ENCODE results near the gene BICRA.

Gene BICRA

GRCh38 chr19:47703301-47703700 lies 94.4 kb downstream of the BICRA start:
- TF ChIP-seq CTCF (IDR thresholded peaks at IDR 0.05; ENCODE audit: insufficient read depth, low read length, poor library complexity, severe bottlenecking) (no peak), EZH2phosphoT487 (conservative IDR thresholded peaks at IDR 0.05; ENCODE audit: low read length) (no peak)
- Histone ChIP-seq H3K27me3 (ENCODE audit: low read length) (no peaks in the 10 kb centered on the region), H3F3A (ENCODE audit: insufficient read depth) (no peaks in the 10 kb centered on the region), H3K4me3 (ENCODE audit: insufficient read depth, low read length, poor library complexity, severe bottlenecking) (no peak overlapping the region), H3K9me3 (ENCODE audit: insufficient read depth, low read length) (no peaks in the 10 kb centered on the region), H3K36me3 (ENCODE audit: low read length) (no peaks in the 10 kb centered on the region), H2AFZ (ENCODE audit: low read depth, low read length, severe bottlenecking) (no peak overlapping the region), H3K79me2 (ENCODE audit: insufficient read depth, low read length) (no peaks in the 10 kb centered on the region), H3K27ac (ENCODE audit: low read depth, low read length) (no peak overlapping the region), H4K20me1 (ENCODE audit: low read depth, low read length) (no peaks in the 10 kb centered on the region), H3K4me2 (ENCODE audit: low read depth, low read length, poor library complexity, severe bottlenecking) (no peak overlapping the region), H3K9ac (ENCODE audit: low read length) (no peak overlapping the region), H3K9me2 (replicated peaks; ENCODE audit: insufficient read depth, low read length) (no peaks in the 10 kb centered on the region)

GRCh38 chr19:47704024-47704423 lies 95.1 kb downstream of the BICRA start:
- Histone ChIP-seq H4K20me1 (ENCODE audit: low read depth, low read length) (no peaks in the 10 kb centered on the region), H3K9ac (ENCODE audit: low read length) (no peak overlapping the region), H3F3A (ENCODE audit: insufficient read depth) (no peaks in the 10 kb centered on the region), H3K4me3 (ENCODE audit: insufficient read depth, low read length, poor library complexity, severe bottlenecking) (no peak overlapping the region), H3K27me3 (ENCODE audit: low read length) (no peaks in the 10 kb centered on the region), H3K27ac (ENCODE audit: low read depth, low read length) (no peak overlapping the region), H3K9me3 (ENCODE audit: insufficient read depth, low read length) (no peaks in the 10 kb centered on the region), H3K36me3 (ENCODE audit: low read length) (no peaks in the 10 kb centered on the region), H3K9me2 (replicated peaks; ENCODE audit: insufficient read depth, low read length) (no peaks in the 10 kb centered on the region), H3K79me2 (ENCODE audit: insufficient read depth, low read length) (no peaks in the 10 kb centered on the region), H3K4me2 (ENCODE audit: low read depth, low read length, poor library complexity, severe bottlenecking) (no peak overlapping the region), H2AFZ (ENCODE audit: low read depth, low read length, severe bottlenecking) (no peak overlapping the region)
- TF ChIP-seq EZH2phosphoT487 (conservative IDR thresholded peaks at IDR 0.05; ENCODE audit: low read length): no peak
- no peak for TF ChIP-seq CTCF (IDR thresholded peaks at IDR 0.05; ENCODE audit: insufficient read depth, low read length, poor library complexity, severe bottlenecking)

GRCh38 chr19:47704656-47705055 lies 95.7 kb downstream of the BICRA start:
- TF ChIP-seq EZH2phosphoT487 (conservative IDR thresholded peaks at IDR 0.05; ENCODE audit: low read length) (no peak), CTCF (IDR thresholded peaks at IDR 0.05; ENCODE audit: insufficient read depth, low read length, poor library complexity, severe bottlenecking) (no peak)
- Histone ChIP-seq H3F3A (ENCODE audit: insufficient read depth) (no peaks in the 10 kb centered on the region), H3K9me2 (replicated peaks; ENCODE audit: insufficient read depth, low read length) (no peaks in the 10 kb centered on the region), H3K27ac (ENCODE audit: low read depth, low read length) (no peak overlapping the region), H3K9me3 (ENCODE audit: insufficient read depth, low read length) (no peaks in the 10 kb centered on the region), H2AFZ (ENCODE audit: low read depth, low read length, severe bottlenecking) (no peak overlapping the region), H3K9ac (ENCODE audit: low read length) (no peak overlapping the region), H3K79me2 (ENCODE audit: insufficient read depth, low read length) (no peaks in the 10 kb centered on the region), H3K4me2 (ENCODE audit: low read depth, low read length, poor library complexity, severe bottlenecking) (no peak overlapping the region), H3K27me3 (ENCODE audit: low read length) (no peaks in the 10 kb centered on the region), H3K36me3 (ENCODE audit: low read length) (no peaks in the 10 kb centered on the region), H4K20me1 (ENCODE audit: low read depth, low read length) (no peaks in the 10 kb centered on the region), H3K4me3 (ENCODE audit: insufficient read depth, low read length, poor library complexity, severe bottlenecking) (no peak overlapping the region)
